ENCODE measurements around the gene OGG1. TPM values are rescaled to one million over a fixed set of nuclear protein-coding genes. Genes with fewer than 3 reads are reported as not detected.

OGG1 gene
- total and polyA plus RNA-seq, 9 of the 15 experiments (the other 6 are each of a cell fraction or from before 2014, with no cell fraction given), result 6.6 to 33.0 (median 24.4) TPM

GRCh38 chr3:9765865-9766264 lies 16.1 kb downstream of the OGG1 start (continued):
- TF ChIP-seq ZHX1 (conservative IDR thresholded peaks at IDR 0.05; ENCODE audit: low read length) (no peak), PKNOX1 (IDR thresholded peaks at IDR 0.05) (peak; percentile 55; the same call in 1 of the 2 replicates), DACH1 (IDR thresholded peaks at IDR 0.05; ENCODE audit: partially characterized antibody) (no peak), THAP12 (CRISPR knock-in tag; IDR thresholded peaks at IDR 0.05) (no peak), MYNN (IDR thresholded peaks at IDR 0.05) (no peak), MYNN (CRISPR knock-in tag; IDR thresholded peaks at IDR 0.05) (no peak), MBD2 (IDR thresholded peaks at IDR 0.05; ENCODE audit: borderline replicate concordance, low read depth) (no peak), CBFB (CRISPR knock-in tag; IDR thresholded peaks at IDR 0.05) (no peak), MYBL2 (IDR thresholded peaks at IDR 0.05; ENCODE audit: low read depth) (no peak), MYBL2 (CRISPR knock-in tag; IDR thresholded peaks at IDR 0.05; ENCODE audit: borderline replicate concordance) (no peak), USF2 (CRISPR knock-in tag; IDR thresholded peaks at IDR 0.05) (peak; percentile 93), RBM25 (IDR thresholded peaks at IDR 0.05; ENCODE audit: low read depth, low read length, severe bottlenecking) (no peak), RNF2 (IDR thresholded peaks at IDR 0.05) (no peak), NR2F6 (CRISPR knock-in tag; IDR thresholded peaks at IDR 0.05) (no peak), ZNF280A (IDR thresholded peaks at IDR 0.05; ENCODE audit: low read depth, partially characterized antibody) (no peak), ZNF780A (CRISPR knock-in tag; IDR thresholded peaks at IDR 0.05) (no peak), TOE1 (IDR thresholded peaks at IDR 0.05; ENCODE audit: borderline replicate concordance) (peak; percentile 97), TOE1 (CRISPR knock-in tag; IDR thresholded peaks at IDR 0.05; ENCODE audit: borderline replicate concordance, low read depth) (no peak), ZNF24 (IDR thresholded peaks at IDR 0.05) (no peak), ZBTB33 (CRISPR knock-in tag; IDR thresholded peaks at IDR 0.05) (no peak)
